Naive thymus-derived CD4-positive, alpha-beta T cell (primary cell): ENCODE measurements around the gene HCST. TPM values are rescaled to one million over a fixed set of nuclear protein-coding genes. Genes with fewer than 3 reads are reported as not detected.

Source experiments
- ATAC-seq: fragments of 150-1000 bp; cut with Tn5 transposase; 2 replicates; pipeline ENCODE4 v1.10.0; 2021; ENCODE audit warnings: mild to moderate bottlenecking, moderate library complexity
- CTCF ChIA-PET: fragments of 350-600 bp; sonication (Branson Sonifier 250); formaldehyde crosslinking; loops from one replicate; lab custom pipeline; 2021; ENCODE audit warnings: antibody characterized with exemption; lab: Charles Lee
- POLR2A ChIA-PET: fragments of 350-600 bp; sonication (Branson Sonifier 250); formaldehyde crosslinking; loops from one replicate; lab custom pipeline; 2021; ENCODE audit warnings: antibody characterized with exemption, inconsistent platforms; lab: Charles Lee
- DNase-seq, 9 donors: peaks; one replicate each; pipeline versions ENCODE4 v3.0.0 to v3.0.0-alpha.2; 2020 to 2022; ENCODE audit warnings: mixed read lengths in 1 of 9
- H3K27ac ChIP-seq: one replicate; pipeline ENCODE4 v1.7.0; 2013; ENCODE audit warnings: mild to moderate bottlenecking, low read depth, low read length, moderate library complexity
- H3K27me3 ChIP-seq, 2 donors: one replicate each; pipeline ENCODE4 v1.7.0; 2013; ENCODE audit warnings: low read length in 2 of 2, mild to moderate bottlenecking in 2 of 2, moderate library complexity in 2 of 2; ENCODE audit not compliant: control insufficient read depth in 2 of 2, insufficient read depth in 2 of 2
- H3K36me3 ChIP-seq, 3 experiments: 1 replicate in 2 of 3; 2 replicates in 1 of 3; pipeline ENCODE4 v1.7.0; 2013; ENCODE audit warnings: low read length in 3 of 3, mild to moderate bottlenecking in 3 of 3, moderate library complexity in 1 of 3; ENCODE audit not compliant: insufficient read depth in 3 of 3, control insufficient read depth in 2 of 3
- H3K4me1 ChIP-seq, 2 donors: one replicate each; pipeline ENCODE4 v1.7.0; 2013; ENCODE audit warnings: low read length in 2 of 2, mild to moderate bottlenecking in 2 of 2, moderate library complexity in 1 of 2; ENCODE audit not compliant: control insufficient read depth in 2 of 2, insufficient read depth in 2 of 2
- H3K4me3 ChIP-seq: 2 replicates; pipeline ENCODE4 v1.7.0; 2013; ENCODE audit warnings: mild to moderate bottlenecking, low read length
- H3K9me3 ChIP-seq, 3 experiments: 1 replicate in 2 of 3; 2 replicates in 1 of 3; pipeline ENCODE4 v1.7.0; 2013; ENCODE audit warnings: low read length in 3 of 3; ENCODE audit not compliant: control insufficient read depth in 2 of 3
- H3K27ac Mint-ChIP-seq, 9 donors: one replicate each; pipeline ENCODE4 v1.8.0; 2020 to 2022; ENCODE audit warnings: mixed read lengths in 9 of 9, mild to moderate bottlenecking in 8 of 9, moderate library complexity in 5 of 9, inconsistent platforms in 2 of 9
- H3K27me3 Mint-ChIP-seq, 5 donors: one replicate each; pipeline ENCODE4 v1.8.0; 2021 to 2022; ENCODE audit warnings: mixed read lengths in 5 of 5, mild to moderate bottlenecking in 1 of 5
- H3K36me3 Mint-ChIP-seq, 5 donors: one replicate each; pipeline ENCODE4 v1.8.0; 2020 to 2022; ENCODE audit warnings: mixed read lengths in 5 of 5, mild to moderate bottlenecking in 3 of 5, inconsistent platforms in 1 of 5
- H3K4me1 Mint-ChIP-seq, 7 donors: one replicate each; pipeline ENCODE4 v1.8.0; 2020 to 2022; ENCODE audit warnings: mixed read lengths in 7 of 7, mild to moderate bottlenecking in 3 of 7, inconsistent platforms in 1 of 7
- H3K4me3 Mint-ChIP-seq, 10 donors: one replicate each; pipeline ENCODE4 v1.8.0; 2020 to 2022; ENCODE audit warnings: mild to moderate bottlenecking in 10 of 10, mixed read lengths in 10 of 10, moderate library complexity in 6 of 10, inconsistent platforms in 2 of 10
- H3K9me3 Mint-ChIP-seq, 11 donors: one replicate each; pipeline ENCODE4 v1.8.0; 2020 to 2022; ENCODE audit warnings: mixed read lengths in 11 of 11, mild to moderate bottlenecking in 4 of 11, inconsistent platforms in 1 of 11, moderate library complexity in 1 of 11
- intact Hi-C, 2 donors: fragments of 100-400 bp; cut with micrococcal nuclease; formaldehyde crosslinking; loops; one replicate each; pipeline ENCODE4 v1.15.1; 2023
- polyA plus RNA-seq, 2 donors: library from polyadenylated mRNA; unstranded; fragments of 300-500 nt; fragmentation: Illumina TruSeq; gene quantifications; one replicate each; pipeline ENCODE4 v1.2.3, GENCODE V29; 2021
- total RNA-seq, 6 experiments: library from RNA in 5 of 6; stranded (reverse) in 5 of 6; gene quantifications; 1 replicate in 5 of 6; 2 replicates in 1 of 6; pipeline ENCODE4 v1.2.3 and lab custom pipeline; 2021 to 2026

Gene HCST
- total and polyA plus RNA-seq, 7 experiments from 2014 or later: 57.4 to 895 (median 117) TPM

- H3K36me3 ChIP-seq: no peaks in the 10 kb centered on the region
- Mint-ChIP-seq H3K4me3 (no peak overlapping the region), H3K36me3 (peaks cover 3 to 11% (median 5%) of the 10 kb centered on the region in 5 donors), H3K27me3 (peaks cover 0 to 12% (median 0%) of the 10 kb centered on the region in 5 donors), H3K27ac (no peak overlapping the region), H3K9me3 (peaks cover 0 to 11% (median 4%) of the 10 kb centered on the region in 11 donors), H3K4me1 (peaks cover 0 to 4% (median 2%) of the 10 kb centered on the region in 7 donors)
- DNase-seq (no peak), ATAC-seq (no peak)
- H3K9me3 ChIP-seq: peaks cover 0 to 6% (median 0%) of the 10 kb centered on the region in 3 experiments
- ChIA-PET CTCF (no interaction called here), POLR2A (interaction anchor here (1.4 to 1.6 kb wide), 2 partner anchors 9 to 17 kb away, joined by 5 to 6 read pairs; no protein-coding TSS in a partner anchor)
- intact Hi-C loops: no loop called here
- no peak overlapping the region for H3K27ac ChIP-seq
- H3K4me1 ChIP-seq: no peaks in the 10 kb centered on the region
- no peak overlapping the region for H3K4me3 ChIP-seq
- no peaks in the 10 kb centered on the region for H3K27me3 ChIP-seq
Observed at GRCh38 chr19:35921012-35921411, 18.7 kb downstream of the HCST start.

- Histone ChIP-seq H3K27me3 (no peaks in the 10 kb centered on the region), H3K4me1 (peaks cover 11 to 23% of the 10 kb centered on the region in 2 donors), H3K4me3 (no peak overlapping the region), H3K36me3 (no peaks in the 10 kb centered on the region), H3K9me3 (peaks cover 0 to 6% (median 0%) of the 10 kb centered on the region in 3 experiments), H3K27ac (no peak overlapping the region)
- no peak for ATAC-seq
- H3K27me3 Mint-ChIP-seq: peaks cover 0 to 13% (median 0%) of the 10 kb centered on the region in 5 donors
- DNase-seq: no peak
- CTCF ChIA-PET: interaction anchor here (1.2 to 2.1 kb wide), 2 partner anchors 22 to 43 kb away, joined by 3 to 7 read pairs; no protein-coding TSS in a partner anchor
- intact Hi-C loops: no loop called here
- H3K36me3 Mint-ChIP-seq: peaks cover 6 to 21% (median 9%) of the 10 kb centered on the region in 5 donors
- no peak overlapping the region for H3K4me3 Mint-ChIP-seq
- H3K27ac Mint-ChIP-seq: peak overlapping the region in 2 of 9 donors; percentile 2 to 71
- POLR2A ChIA-PET: interaction anchor here (0.6 to 1.3 kb wide), 3 partner anchors 25 to 43 kb away, joined by 3 to 4 read pairs (median 4); no protein-coding TSS in a partner anchor
- peaks cover 13 to 35% (median 33%) of the 10 kb centered on the region in 7 donors for H3K4me1 Mint-ChIP-seq
- peaks cover 0 to 19% (median 4%) of the 10 kb centered on the region in 11 donors for H3K9me3 Mint-ChIP-seq
Observed at GRCh38 chr19:35925501-35925900, 23.2 kb downstream of the HCST start.

- Mint-ChIP-seq H3K4me3 (peak overlapping the region in 2 of 10 donors; percentile 27 to 29), H3K4me1 (peaks cover 27 to 53% (median 43%) of the 10 kb centered on the region in 7 donors), H3K27me3 (peaks cover 0 to 10% (median 0%) of the 10 kb centered on the region in 5 donors), H3K36me3 (peaks cover 6 to 21% (median 9%) of the 10 kb centered on the region in 5 donors), H3K27ac (peak overlapping the region in 7 of 9 donors; percentile 45 to 76 (median 67)), H3K9me3 (peaks cover 0 to 19% (median 4%) of the 10 kb centered on the region in 11 donors)
- Histone ChIP-seq H3K27ac (peak overlapping the region; percentile 44), H3K36me3 (no peaks in the 10 kb centered on the region), H3K4me3 (no peak overlapping the region), H3K27me3 (no peaks in the 10 kb centered on the region), H3K4me1 (peaks cover 18 to 38% of the 10 kb centered on the region in 2 donors), H3K9me3 (peaks cover 0 to 6% (median 0%) of the 10 kb centered on the region in 3 experiments)
- POLR2A ChIA-PET: interaction anchor here (0.6 to 3.8 kb wide), 11 partner anchors 10 to 284 kb away, joined by 3 to 44 read pairs (median 3); partner anchors contain the start of genes NFKBID, PSENEN and U2AF1L4
- DNase-seq (no peak), ATAC-seq (no peak)
- intact Hi-C loops: no loop called here
- CTCF ChIA-PET: interaction anchor here (1.0 kb wide), 1 partner anchor 46 kb away, joined by 4 read pairs; no protein-coding TSS in a partner anchor
Observed at GRCh38 chr19:35928507-35928906, 26.2 kb downstream of the HCST start.

- Histone ChIP-seq H3K27me3 (no peaks in the 10 kb centered on the region), H3K9me3 (peaks cover 0 to 6% (median 0%) of the 10 kb centered on the region in 3 experiments), H3K4me1 (peaks cover 21 to 38% of the 10 kb centered on the region in 2 donors), H3K4me3 (peak overlapping the region; percentile 21), H3K36me3 (no peaks in the 10 kb centered on the region), H3K27ac (peak overlapping the region; percentile 73)
- intact Hi-C loops: loop anchor here (1.0 to 2.0 kb wide), 2 partner anchors 185 to 282 kb away; partner anchors contain the start of genes PSENEN (in 2 of the 2), U2AF1L4 (in 2 of the 2) and COX6B1 (in 1 of the 2)
- H3K4me3 Mint-ChIP-seq: peak overlapping the region; percentile 73 to 88 (median 80)
- ATAC-seq: no peak
- peaks cover 27 to 53% (median 43%) of the 10 kb centered on the region in 7 donors for H3K4me1 Mint-ChIP-seq
- peaks cover 0 to 7% (median 0%) of the 10 kb centered on the region in 5 donors for H3K27me3 Mint-ChIP-seq
- POLR2A ChIA-PET: interaction anchor here (0.9 to 3.8 kb wide), 11 partner anchors 8 to 285 kb away, joined by 3 to 44 read pairs (median 3); partner anchors contain the start of genes NFKBID, PSENEN and U2AF1L4
- peaks cover 6 to 21% (median 9%) of the 10 kb centered on the region in 5 donors for H3K36me3 Mint-ChIP-seq
- peaks cover 0 to 19% (median 4%) of the 10 kb centered on the region in 11 donors for H3K9me3 Mint-ChIP-seq
- peak in 4 of 9 donors; percentile 41 to 46 (median 44) for DNase-seq
- H3K27ac Mint-ChIP-seq: peak overlapping the region; percentile 85 to 96 (median 92)
- CTCF ChIA-PET: interaction anchor here (0.5 to 1.6 kb wide), 5 partner anchors 14 to 152 kb away, joined by 3 to 5 read pairs (median 4); partner anchors contain the start of gene NFKBID
Observed at GRCh38 chr19:35929876-35930275, 27.5 kb downstream of the HCST start.

GRCh38 chr19:35931161-35931873 lies 29.0 kb downstream of the HCST start:
- Mint-ChIP-seq H3K27ac (peak overlapping the region; percentile 51 to 98 (median 90)), H3K36me3 (peaks cover 0 to 10% (median 4%) of the 10 kb centered on the region in 5 donors), H3K27me3 (no peaks in the 10 kb centered on the region), H3K9me3 (peaks cover 0 to 4% (median 2%) of the 10 kb centered on the region in 11 donors), H3K4me1 (peaks cover 33 to 63% (median 49%) of the 10 kb centered on the region in 7 donors), H3K4me3 (peak overlapping the region; percentile 61 to 94 (median 83))
- H3K27ac ChIP-seq: peak overlapping the region; percentile 73
- H3K4me1 ChIP-seq: peaks cover 32 to 44% of the 10 kb centered on the region in 2 donors
- intact Hi-C loops: loop anchor here (1.0 to 2.0 kb wide), 17 partner anchors 28 to 386 kb away; partner anchors contain the start of genes ARHGAP33 (in 2 of the 2), LIN37 (in 2 of the 2), PSENEN (in 2 of the 2) and THAP8 (in 2 of the 2)
- ATAC-seq: peak; percentile 98
- peak; percentile 96 to 100 (median 100) for DNase-seq
- no peaks in the 10 kb centered on the region for H3K36me3 ChIP-seq
- POLR2A ChIA-PET: interaction anchor here (0.7 to 4.4 kb wide), 16 partner anchors 18 to 226 kb away, joined by 3 to 49 read pairs (median 5); partner anchors contain the start of genes KIRREL2, NFKBID, PSENEN and U2AF1L4
- CTCF ChIA-PET: interaction anchor here (0.6 to 2.9 kb wide), 13 partner anchors 12 to 238 kb away, joined by 3 to 52 read pairs (median 3); partner anchors contain the start of gene NFKBID
- H3K27me3 ChIP-seq: no peaks in the 10 kb centered on the region
- no peaks in the 10 kb centered on the region for H3K9me3 ChIP-seq
- H3K4me3 ChIP-seq: peak overlapping the region; percentile 59
